Kidney (tissue), 14 donors: ENCODE measurements around the gene CFAP210. TPM values are rescaled to one million over a fixed set of nuclear protein-coding genes. Genes with fewer than 3 reads are reported as not detected.
"Not testable (repeated sequence)": the region's sequence is repeated elsewhere in the genome, so short reads cannot be mapped to it uniquely, and the experiment has no call there.

Experiments used
- DNase-seq, 5 donors: peaks; one replicate each; pipeline ENCODE4 v3.0.0-alpha.2; 2013 to 2020
- FAIRE-seq: peaks from 2 replicates; lab custom pipeline; 2012; peaks lifted over from hg19 to GRCh38; lab: Jason Lieb, UNC
- H3K27ac ChIP-seq, 2 donors: one replicate each; pipeline ENCODE4 v1.7.0; 2013; ENCODE audit warnings: low read depth in 2 of 2, low read length in 2 of 2, inconsistent platforms in 1 of 2
- H3K27me3 ChIP-seq: one replicate; pipeline ENCODE4 v1.7.1; 2013; ENCODE audit warnings: low read length, inconsistent platforms; ENCODE audit not compliant: control insufficient read depth, insufficient read depth
- H3K36me3 ChIP-seq, 3 donors: one replicate each; pipeline versions ENCODE4 v1.7.0 to v1.7.1; 2013; ENCODE audit warnings: low read length in 3 of 3, control low read depth in 1 of 3, inconsistent platforms in 1 of 3; ENCODE audit not compliant: insufficient read depth in 3 of 3, control insufficient read depth in 2 of 3
- H3K4me1 ChIP-seq, 3 donors: one replicate each; pipeline versions ENCODE4 v1.7.0 to v1.7.1; 2013; ENCODE audit warnings: low read length in 3 of 3, inconsistent platforms in 1 of 3, low read depth in 1 of 3; ENCODE audit not compliant: control insufficient read depth in 2 of 3, insufficient read depth in 2 of 3
- H3K4me3 ChIP-seq, 3 donors: one replicate each; pipeline versions ENCODE4 v1.7.0 to v1.8.1; 2013; ENCODE audit warnings: low read length in 3 of 3, control low read depth in 1 of 3, inconsistent platforms in 1 of 3
- H3K9ac ChIP-seq, 3 donors: one replicate each; pipeline versions ENCODE4 v1.7.0 to v1.7.1; 2013; ENCODE audit warnings: low read length in 3 of 3, control low read depth in 1 of 3, inconsistent platforms in 1 of 3
- H3K9me3 ChIP-seq, 3 donors: one replicate each; pipeline versions ENCODE4 v1.7.0 to v1.7.1; 2013; ENCODE audit warnings: low read length in 3 of 3, control low read depth in 1 of 3, inconsistent platforms in 1 of 3; ENCODE audit not compliant: control insufficient read depth in 2 of 3, insufficient read depth in 1 of 3
- CTCF ChIP-seq: IDR thresholded peaks from 3 replicates; pipeline ENCODE4 v1.5.1; 2012; ENCODE audit warnings: mild to moderate bottlenecking, moderate library complexity, borderline replicate concordance; ENCODE audit not compliant: insufficient read depth; ENCODE audit errors: extremely low read depth
- intact Hi-C: fragments of 100-400 bp; cut with DNase I; formaldehyde crosslinking; loops from one replicate; pipeline ENCODE4 v1.11.1; 2022
- polyA plus RNA-seq: library from polyadenylated mRNA; stranded (reverse); fragments of 350-450 nt; fragmentation: Illumina TruSeq; extraction: RNeasy Lipid Tissue Mini Kit (QIAGEN cat#74804); gene quantifications from one replicate; pipeline ENCODE4 v1.2.3, GENCODE V29; 2014; ENCODE audit warnings: low read depth, low replicate concordance; ENCODE audit not compliant: insufficient read depth
- total RNA-seq: library from RNA; stranded (reverse); fragmentation: NEBNext Ultra II Directional; extraction: Animal tissue kit (Norgen Biotek cat#: 25700); gene quantifications from one replicate; pipeline ENCODE4 v1.2.1, GENCODE V29; 2021
- donor health status: control.
- donor health status: control.
- donor health status: control.
- donor health status: control.
- donor health status: control.
- donor health status: DM: yes; HTN: yes; CAD: no.
- donor health status: Normal renal cell carcinoma (clear cell type).

The CFAP210 gene
- total and polyA plus RNA-seq, 2 donors from 2014 or later: 0.60 to 0.65 TPM

DNA sequence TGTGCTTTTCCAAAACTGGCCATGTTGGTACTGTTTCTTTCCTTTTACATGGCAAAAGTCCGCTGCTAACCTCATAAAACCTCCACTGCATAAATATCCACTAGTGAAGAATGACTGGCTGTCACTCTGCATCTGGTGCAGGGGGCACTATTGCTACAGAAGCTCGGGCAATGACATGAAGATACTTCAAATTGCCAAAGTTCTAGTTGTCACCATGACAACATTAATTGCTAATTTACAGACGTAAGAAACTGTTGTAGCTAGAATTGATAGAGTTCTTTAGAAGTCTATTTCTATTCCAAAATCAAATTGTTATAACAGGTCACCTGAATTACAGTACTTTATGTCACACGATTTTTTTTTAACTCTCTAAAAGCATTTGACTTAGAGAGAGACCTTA lies 845 bp downstream of the CFAP210 start:
- no peaks in the 10 kb centered on the region for H3K9me3 ChIP-seq
- no peaks in the 10 kb centered on the region for H3K36me3 ChIP-seq
- peak; percentile 6 for TF ChIP-seq CTCF
- peak overlapping the region in 1 of 3 donors; percentile 48 for H3K9ac ChIP-seq
- H3K27ac ChIP-seq: no peak overlapping the region
- peak overlapping the region in 2 of 3 donors; percentile 92 to 96 for H3K4me3 ChIP-seq
- DNase-seq (peak in 1 of 5 donors; percentile 20), FAIRE-seq (no peak)
- H3K27me3 ChIP-seq: no peaks in the 10 kb centered on the region
- intact Hi-C loops: no loop called here
- peaks cover 0 to 11% (median 2%) of the 10 kb centered on the region in 3 donors for H3K4me1 ChIP-seq

DNA sequence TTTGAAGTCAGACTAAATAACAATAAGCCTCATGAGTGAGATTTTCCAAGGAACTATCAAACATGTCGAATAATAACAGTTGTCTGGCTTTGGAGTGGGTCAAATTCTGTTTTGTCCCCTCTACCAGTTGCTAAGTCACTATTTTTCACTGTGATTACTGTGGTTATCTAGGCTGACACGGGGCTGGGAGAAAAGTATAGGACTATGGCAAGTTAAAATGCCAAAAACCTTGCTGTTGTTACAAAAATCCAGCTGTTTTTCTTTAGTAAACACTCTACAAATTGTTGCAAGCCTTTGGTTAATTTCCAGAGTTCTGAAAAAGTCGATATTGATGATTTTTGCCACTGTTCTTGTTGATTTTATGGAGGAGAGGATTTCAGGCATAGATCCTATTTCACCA lies 1.5 kb downstream of the CFAP210 start:
- H3K27me3 ChIP-seq: no peaks in the 10 kb centered on the region
- peaks cover 0 to 11% (median 2%) of the 10 kb centered on the region in 3 donors for H3K4me1 ChIP-seq
- no peaks in the 10 kb centered on the region for H3K36me3 ChIP-seq
- no peak overlapping the region for H3K27ac ChIP-seq
- H3K9me3 ChIP-seq: no peaks in the 10 kb centered on the region
- intact Hi-C loops: no loop called here
- no peak overlapping the region for H3K4me3 ChIP-seq
- FAIRE-seq: no peak
- no peak for TF ChIP-seq CTCF
- no peak overlapping the region for H3K9ac ChIP-seq
- DNase-seq: no peak

GRCh38 chr2:169690958-169691357 lies 3.2 kb downstream of the CFAP210 start:
- DNase-seq: no peak
- intact Hi-C loops: no loop called here
- no peak overlapping the region for H3K9ac ChIP-seq
- H3K9me3 ChIP-seq: no peaks in the 10 kb centered on the region
- peaks cover 0 to 11% (median 2%) of the 10 kb centered on the region in 3 donors for H3K4me1 ChIP-seq
- no peak for FAIRE-seq
- H3K27ac ChIP-seq: no peak overlapping the region
- H3K27me3 ChIP-seq: no peaks in the 10 kb centered on the region
- no peak overlapping the region for H3K4me3 ChIP-seq
- no peaks in the 10 kb centered on the region for H3K36me3 ChIP-seq
- TF ChIP-seq CTCF: no peak

DNA sequence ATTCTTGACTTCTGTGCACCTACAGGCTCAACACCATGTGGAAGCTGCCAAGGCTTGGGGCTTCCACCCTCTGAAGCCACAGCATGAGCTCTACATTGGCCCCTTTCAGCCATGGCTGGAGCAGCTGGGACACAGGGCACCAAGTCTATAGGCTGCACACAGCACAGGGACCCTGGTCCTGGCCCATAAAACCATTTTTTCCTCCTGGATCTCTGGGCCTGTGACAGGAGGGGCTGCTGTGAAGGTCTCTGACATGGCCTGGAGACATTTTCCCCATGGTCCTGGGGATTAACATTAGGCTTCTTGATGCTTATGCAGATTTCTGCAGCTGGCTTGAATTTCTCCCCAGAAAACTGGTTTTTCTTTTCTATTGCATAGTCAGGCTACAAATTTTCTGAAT lies 6.3 kb downstream of the CFAP210 start:
- DNase-seq, FAIRE-seq, H3K4me1 ChIP-seq, H3K27ac ChIP-seq, H3K27me3 ChIP-seq, H3K9ac ChIP-seq, intact Hi-C loops, H3K4me3 ChIP-seq, H3K9me3 ChIP-seq, H3K36me3 ChIP-seq: not testable (repeated sequence)

DNA sequence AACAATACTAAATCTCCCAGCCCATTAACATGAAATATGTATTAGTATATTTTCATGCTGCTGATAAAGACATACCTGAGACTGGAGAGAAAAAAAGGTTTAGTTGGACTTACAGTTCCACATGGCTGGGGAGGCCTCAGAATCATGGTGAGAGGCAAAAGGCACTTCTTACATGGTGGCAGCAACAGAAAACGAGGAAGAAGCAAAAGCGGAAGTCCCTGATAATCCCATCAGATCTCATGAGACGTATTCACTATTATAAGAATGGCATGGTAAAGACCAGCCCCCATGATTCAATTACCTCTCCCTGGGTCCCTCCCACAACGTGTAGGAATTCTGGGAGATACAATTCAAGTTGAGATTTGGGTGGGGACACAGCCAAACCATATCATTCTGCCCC lies 7.4 kb downstream of the CFAP210 start:
- intact Hi-C loops, H3K4me1 ChIP-seq, H3K27ac ChIP-seq, H3K36me3 ChIP-seq, DNase-seq, H3K9me3 ChIP-seq, FAIRE-seq, H3K9ac ChIP-seq, H3K4me3 ChIP-seq, H3K27me3 ChIP-seq: not testable (repeated sequence)

GRCh38 chr2:169684712-169685111 lies 9.5 kb downstream of the CFAP210 start:
- DNase-seq, H3K9ac ChIP-seq, H3K9me3 ChIP-seq, H3K27me3 ChIP-seq, H3K4me3 ChIP-seq, FAIRE-seq, H3K27ac ChIP-seq, H3K4me1 ChIP-seq, intact Hi-C loops, H3K36me3 ChIP-seq: not testable (repeated sequence)
